GOT3 (cell line): ENCODE data around the gene PIGX.
"Not testable (repeated sequence)": the region's sequence is repeated elsewhere in the genome, so short reads cannot be mapped to it uniquely, and the experiment has no call there.

Source experiments
- DNase-seq: peaks from one replicate; lab custom pipeline; 2025; ENCODE audit warnings: mixed read lengths; lab: John Stamatoyannopoulos, UW

Gene PIGX

GRCh38 chr3:196706327-196706726 is 5.8 kb upstream of the PIGX start:
- DNase-seq = no peak

- DNase-seq = no peak
Observed at GRCh38 chr3:196706731-196707130, 5.4 kb upstream of the PIGX start.

GRCh38 chr3:196707566-196707965 is 4.6 kb upstream of the PIGX start:
- no peak for DNase-seq

- no peak for DNase-seq
Observed at GRCh38 chr3:196708467-196708866, 3.7 kb upstream of the PIGX start.

GRCh38 chr3:196712514-196713413 is 587 bp downstream of the PIGX start:
- peak; percentile 78 for DNase-seq

- DNase-seq = not testable (repeated sequence)
Observed at GRCh38 chr3:196717162-196717561, 5.0 kb downstream of the PIGX start.

- no peak for DNase-seq
Observed at GRCh38 chr3:196721097-196721496, 8.9 kb downstream of the PIGX start.

- DNase-seq = no peak
Observed at GRCh38 chr3:196726788-196727675, 14.9 kb downstream of the PIGX start.

- no peak for DNase-seq
Observed at GRCh38 chr3:196735751-196736150, 23.6 kb downstream of the PIGX start.

- DNase-seq = no peak
Observed at GRCh38 chr3:196736670-196737374, 24.6 kb downstream of the PIGX start.

- DNase-seq = no peak
Observed at GRCh38 chr3:196737655-196738054, 25.5 kb downstream of the PIGX start.

GRCh38 chr3:196739671-196740480 is 27.7 kb downstream of the PIGX start, which contains the start of gene PAK2:
Gene PAK2, plus strand, starts transcription at chr3:196739857. Its CDS starts 42,790 bp downstream, at chr3:196782647.
- peak; percentile 80 for DNase-seq

- DNase-seq = peak; percentile 26
Observed at GRCh38 chr3:196740481-196741248, 28.5 kb downstream of the PIGX start.

- DNase-seq = no peak
Observed at GRCh38 chr3:196741249-196741889, 29.2 kb downstream of the PIGX start.

GRCh38 chr3:196743569-196743968 is 31.4 kb downstream of the PIGX start:
- not testable (repeated sequence) for DNase-seq

- no peak for DNase-seq
Observed at GRCh38 chr3:196749125-196749524, 36.9 kb downstream of the PIGX start.

GRCh38 chr3:196753201-196753600 is 41.0 kb downstream of the PIGX start:
- no peak for DNase-seq

GRCh38 chr3:196754091-196754981 is 42.2 kb downstream of the PIGX start:
- DNase-seq = no peak

- DNase-seq = no peak
Observed at GRCh38 chr3:196756732-196757131, 44.6 kb downstream of the PIGX start.
